H1 (cell line): ENCODE measurements around the gene ARHGAP6. TPM values are rescaled to one million over a fixed set of nuclear protein-coding genes. Genes with fewer than 3 reads are reported as not detected.

Experiments used
- CTCF ChIA-PET: fragments of 300-600 bp; sonication (Branson Sonifier 250); formaldehyde crosslinking; loops from one replicate; lab custom pipeline; 2021; ENCODE audit not compliant: partially characterized antibody; lab: Charles Lee
- POLR2A ChIA-PET: fragments of 300-600 bp; sonication (Branson Sonifier 250); formaldehyde crosslinking; loops from one replicate; lab custom pipeline; 2021; ENCODE audit warnings: inconsistent platforms; ENCODE audit not compliant: partially characterized antibody; lab: Charles Lee
- DNase-seq, 2 experiments: peaks; one replicate each; pipeline versions ENCODE4 v3.0.0 to v3.0.0-alpha.2; 2010 to 2022; ENCODE audit warnings: low spot score in 2 of 2, low read depth in 1 of 2, mixed read lengths in 1 of 2
- FAIRE-seq: peaks from 2 replicates; lab custom pipeline; 2011; peaks lifted over from hg19 to GRCh38; lab: Jason Lieb, UNC
- H2AFZ ChIP-seq: 2 replicates; pipeline ENCODE4 v1.8.1; 2012; ENCODE audit warnings: low read length, inconsistent platforms
- H2AK5ac ChIP-seq: 2 replicates; pipeline ENCODE4 v1.6.1; 2013; ENCODE audit warnings: low read depth, low read length
- H2BK120ac ChIP-seq: replicated peaks from 2 replicates; pipeline ENCODE3; 2013; ENCODE audit warnings: low read depth, low read length, inconsistent platforms
- H2BK12ac ChIP-seq: 2 replicates; pipeline ENCODE4 v1.6.1; 2013; ENCODE audit warnings: low read depth, low read length
- H2BK15ac ChIP-seq: 2 replicates; pipeline ENCODE4 v1.6.1; 2013; ENCODE audit warnings: low read length
- H2BK20ac ChIP-seq: 2 replicates; pipeline ENCODE4 v1.6.1; 2013; ENCODE audit warnings: low read length
- H2BK5ac ChIP-seq: 2 replicates; pipeline ENCODE4 v1.6.1; 2013; ENCODE audit warnings: low read depth, low read length
- H3K14ac ChIP-seq: 2 replicates; pipeline ENCODE4 v1.6.1; 2013; ENCODE audit warnings: inconsistent platforms; ENCODE audit not compliant: insufficient read length
- H3K18ac ChIP-seq: 2 replicates; pipeline ENCODE4 v1.6.1; 2013; ENCODE audit warnings: low read length; ENCODE audit errors: extremely low read depth
- H3K23ac ChIP-seq: 2 replicates; pipeline ENCODE4 v1.6.1; 2013; ENCODE audit warnings: inconsistent platforms; ENCODE audit not compliant: insufficient read length
- H3K23me2 ChIP-seq: 2 replicates; pipeline ENCODE4 v1.6.1; 2013; ENCODE audit warnings: low read depth, low read length
- H3K27ac ChIP-seq: 2 replicates; pipeline ENCODE4 v1.6.1; 2011; ENCODE audit warnings: low read depth, low read length, inconsistent platforms
- H3K27me3 ChIP-seq, 4 experiments: replicated peaks in 1 of 4; 1 replicate in 1 of 4; 2 replicates in 3 of 4; pipeline versions ENCODE4 v1.6.1 to v1.8.1; 2011 to 2013; ENCODE audit warnings: low read length in 3 of 4, mild to moderate bottlenecking in 3 of 4, inconsistent platforms in 2 of 4, mixed read lengths in 2 of 4, moderate library complexity in 1 of 4; ENCODE audit not compliant: control insufficient read depth in 3 of 4, insufficient read depth in 3 of 4; ENCODE audit errors: extremely low read depth in 1 of 4
- H3K36me3 ChIP-seq, 4 experiments: 2 replicates each; pipeline versions ENCODE4 v1.6.1 to v1.8.1; 2011 to 2013; ENCODE audit warnings: mild to moderate bottlenecking in 4 of 4, low read length in 3 of 4, moderate library complexity in 2 of 4, control low read depth in 1 of 4, inconsistent platforms in 1 of 4; ENCODE audit not compliant: insufficient read depth in 4 of 4, control insufficient read depth in 2 of 4
- H3K4ac ChIP-seq: replicated peaks from 2 replicates; pipeline ENCODE3; 2013; ENCODE audit warnings: low read length, low read depth, mixed read lengths, inconsistent platforms; ENCODE audit not compliant: insufficient read length
- H3K4me1 ChIP-seq, 4 experiments: replicated peaks in 1 of 4; 1 replicate in 1 of 4; 2 replicates in 3 of 4; pipeline versions ENCODE4 v1.6.1 to v1.8.1; 2011 to 2013; ENCODE audit warnings: low read length in 3 of 4, inconsistent platforms in 2 of 4, mixed read lengths in 1 of 4; ENCODE audit not compliant: insufficient read depth in 4 of 4, control insufficient read depth in 3 of 4
- H3K4me2 ChIP-seq, 2 experiments: 2 replicates each; pipeline versions ENCODE4 v1.6.1 to v1.8.1; 2011 to 2013; ENCODE audit warnings: low read depth in 2 of 2, low read length in 2 of 2, control low read depth in 1 of 2, inconsistent platforms in 1 of 2, mild to moderate bottlenecking in 1 of 2; ENCODE audit not compliant: insufficient read depth in 1 of 2
- H3K4me3 ChIP-seq, 4 experiments: fragments of 200-600, 300-600 bp in 1 of 4; sonication (generic), shearing (Covaris generic), sonication (Bioruptor Twin) in 1 of 4; 2 replicates each; pipeline versions ENCODE4 v1.5.1 to v1.8.1; 2011 to 2016; ENCODE audit warnings: low read length in 4 of 4, low read depth in 3 of 4, control low read depth in 2 of 4, inconsistent platforms in 2 of 4, mild to moderate bottlenecking in 2 of 4, mixed read lengths in 1 of 4, moderate library complexity in 1 of 4; ENCODE audit not compliant: insufficient read depth in 2 of 4; ENCODE audit errors: extremely low read depth in 1 of 4
- H3K56ac ChIP-seq: replicated peaks from 2 replicates; pipeline ENCODE3; 2013; ENCODE audit warnings: low read depth, mild to moderate bottlenecking, mixed read lengths, low read length, inconsistent platforms; ENCODE audit not compliant: insufficient read length
- H3K79me1 ChIP-seq: 2 replicates; pipeline ENCODE4 v1.6.1; 2013; ENCODE audit warnings: low read depth, low read length, control low read depth
- H3K79me2 ChIP-seq, 2 experiments: 2 replicates each; pipeline versions ENCODE4 v1.6.1 to v1.8.1; 2012 to 2013; ENCODE audit warnings: low read length in 2 of 2, mild to moderate bottlenecking in 2 of 2, inconsistent platforms in 1 of 2; ENCODE audit not compliant: insufficient read depth in 2 of 2, control insufficient read depth in 1 of 2
- H3K9ac ChIP-seq, 4 experiments: replicated peaks in 1 of 4; 1 replicate in 1 of 4; 2 replicates in 3 of 4; pipeline versions ENCODE4 v1.6.1 to v1.8.1; 2011 to 2013; ENCODE audit warnings: low read depth in 3 of 4, low read length in 3 of 4, control low read depth in 2 of 4, mild to moderate bottlenecking in 2 of 4, moderate library complexity in 2 of 4, inconsistent platforms in 1 of 4; ENCODE audit errors: extremely low read depth in 1 of 4
- H3K9me3 ChIP-seq, 2 experiments: 2 replicates each; pipeline versions ENCODE4 v1.6.1 to v1.8.1; 2012 to 2013; ENCODE audit warnings: mild to moderate bottlenecking in 2 of 2, moderate library complexity in 2 of 2, control low read depth in 1 of 2, inconsistent platforms in 1 of 2, low read depth in 1 of 2, low read length in 1 of 2, mixed read lengths in 1 of 2; ENCODE audit not compliant: insufficient read depth in 2 of 2
- H4K20me1 ChIP-seq, 2 experiments: replicated peaks in 1 of 2; 2 replicates each; pipeline versions ENCODE3 to v1.8.1; 2011 to 2013; ENCODE audit warnings: inconsistent platforms in 2 of 2, low read length in 2 of 2, mild to moderate bottlenecking in 1 of 2; ENCODE audit not compliant: insufficient read depth in 2 of 2, control insufficient read depth in 1 of 2
- H4K5ac ChIP-seq: 2 replicates; pipeline ENCODE4 v1.6.1; 2013; ENCODE audit warnings: low read length, low read depth, mixed read lengths, inconsistent platforms; ENCODE audit not compliant: insufficient read length
- H4K8ac ChIP-seq: 2 replicates; pipeline ENCODE4 v1.8.0; 2013; ENCODE audit warnings: mild to moderate bottlenecking, moderate library complexity, low read length, inconsistent platforms; ENCODE audit not compliant: insufficient read depth; ENCODE audit errors: extremely low read depth
- H4K91ac ChIP-seq: replicated peaks from 2 replicates; pipeline ENCODE3; 2013; ENCODE audit warnings: low read length, mixed read lengths, inconsistent platforms; ENCODE audit not compliant: insufficient read length
- CEBPB ChIP-seq: IDR thresholded peaks from 2 replicates; pipeline ENCODE4 v1.6.1; 2012; ENCODE audit warnings: low read depth, low read length
- FOSL1 ChIP-seq: IDR thresholded peaks from 2 replicates; pipeline ENCODE4 v1.6.1; 2011; ENCODE audit warnings: mild to moderate bottlenecking, low read depth, low read length, moderate library complexity; ENCODE audit not compliant: insufficient read depth
- GTF2F1 ChIP-seq: IDR thresholded peaks from 2 replicates; pipeline ENCODE4 v1.6.1; 2012; ENCODE audit warnings: low read depth, low read length, improper control_type of control experiment, borderline replicate concordance
- NRF1 ChIP-seq: IDR thresholded peaks from 2 replicates; pipeline ENCODE4 v1.6.1; 2011; ENCODE audit warnings: mild to moderate bottlenecking, low read depth, low read length, improper control_type of control experiment
- RAD21 ChIP-seq, 2 experiments: IDR thresholded peaks in 1 of 2; conservative IDR thresholded peaks in 1 of 2; 2 replicates each; pipeline ENCODE4 v1.6.1; 2011; ENCODE audit warnings: low read depth in 2 of 2, low read length in 2 of 2, improper control_type of control experiment in 1 of 2, inconsistent platforms in 1 of 2, mild to moderate bottlenecking in 1 of 2, moderate library complexity in 1 of 2
- TCF12 ChIP-seq: IDR thresholded peaks from 2 replicates; pipeline ENCODE4 v1.6.1; 2011; ENCODE audit warnings: low read depth, mild to moderate bottlenecking, low read length
- TEAD4 ChIP-seq: IDR thresholded peaks from 2 replicates; pipeline ENCODE4 v1.6.1; 2012; ENCODE audit warnings: low read depth, low read length, inconsistent platforms, mixed read lengths
- WGBS, 2 experiments: shearing (Covaris generic) in 1 of 2; methylation state at CpG; one replicate each; pipeline versions ENCODE4 v1.1.6 to v1.1.7; 2013 to 2015; ENCODE audit warnings: low lambda C conversion rate in 2 of 2, mixed read lengths in 2 of 2, inconsistent platforms in 1 of 2, low coverage in 1 of 2, missing lambda C conversion rate in 1 of 2; ENCODE audit not compliant: insufficient replicate concordance in 2 of 2, insufficient coverage in 1 of 2, insufficient read length in 1 of 2; ENCODE audit errors: extremely low coverage in 1 of 2, missing lambda C conversion rate in 1 of 2; 5-methylcytosine and 5-hydroxymethylcytosine counted together
- polyA plus RNA-seq, 7 experiments: library from polyadenylated mRNA; depleted of rRNA in 3 of 7; stranded (reverse) in 5 of 7; unstranded in 2 of 7; fragments of >200 nt in 5 of 7; fragments of 200-250 nt in 2 of 7; gene quantifications; 1 replicate in 5 of 7; 2 replicates in 1 of 7; 4 replicates in 1 of 7; pipeline versions ENCODE4 v1.2.1 to v1.2.3, GENCODE V29; 2011 to 2013; ENCODE audit warnings: missing spikeins in 2 of 7, mixed read lengths in 2 of 7
- total RNA-seq: library from RNA; stranded (reverse); fragmentation: NEBNext Ultra II Directional; extraction: Animal tissue kit (Norgen Biotek cat#: 25700); gene quantifications from 2 replicates; pipeline ENCODE4 v1.2.1, GENCODE V29; 2021
- TF ChIP-seq, protein P1 (sequence below), 3 experiments: IDR thresholded peaks; 1 replicate in 2 of 3; 2 replicates in 1 of 3; pipeline versions ENCODE4 v1.5.1 to v1.6.1; 2011; ENCODE audit warnings: low read length in 3 of 3, mild to moderate bottlenecking in 3 of 3, inconsistent platforms in 2 of 3, low read depth in 1 of 3, moderate library complexity in 1 of 3; ENCODE audit not compliant: insufficient read depth in 1 of 3; ENCODE audit errors: control extremely low read depth in 1 of 3

ARHGAP6 gene
- total and polyA plus RNA-seq, 2 of the 8 experiments (the other 6 are each of a cell fraction or from before 2014, with no cell fraction given) = 0.35 to 0.82 TPM

DNA sequence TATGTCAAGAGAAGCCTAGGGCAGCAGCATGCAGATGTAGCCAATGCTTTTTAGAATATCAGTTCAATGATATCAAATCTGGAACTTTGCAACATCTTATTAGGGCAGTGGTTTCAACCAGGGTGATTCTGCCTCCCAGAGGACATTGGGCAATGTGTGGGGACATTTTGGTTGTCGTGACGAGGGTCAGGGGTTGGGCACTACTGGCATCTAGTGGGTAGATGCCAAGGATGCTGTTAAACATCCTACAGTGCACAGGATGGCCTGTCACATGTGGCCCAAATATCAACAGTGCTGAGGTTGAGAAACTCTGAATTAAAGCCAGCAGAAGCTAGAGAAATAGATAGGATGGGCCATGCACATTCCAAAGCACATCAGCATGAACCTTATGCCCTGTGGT is 220.2 kb downstream of the ARHGAP6 start:
- ChIA-PET CTCF (no interaction called here), POLR2A (no interaction called here)
- no peak for FAIRE-seq
- Histone ChIP-seq H3K18ac (no peak overlapping the region), H2BK5ac (no peak overlapping the region), H3K27ac (no peak overlapping the region), H2BK120ac (no peak overlapping the region), H2BK12ac (no peak overlapping the region), H3K4me3 (no peak overlapping the region), H3K79me2 (no peaks in the 10 kb centered on the region), H4K5ac (no peak overlapping the region), H2AK5ac (no peak overlapping the region), H3K27me3 (no peaks in the 10 kb centered on the region), H3K56ac (no peak overlapping the region), H3K36me3 (no peaks in the 10 kb centered on the region), H3K14ac (no peak overlapping the region), H3K4me2 (no peak overlapping the region), H3K9me3 (no peaks in the 10 kb centered on the region), H2BK15ac (no peak overlapping the region), H2AFZ (no peak overlapping the region), H4K8ac (no peak overlapping the region), H3K23me2 (no peaks in the 10 kb centered on the region), H3K4me1 (no peaks in the 10 kb centered on the region), H4K20me1 (no peaks in the 10 kb centered on the region), H3K4ac (no peak overlapping the region), H3K23ac (no peak overlapping the region), H4K91ac (no peak overlapping the region), H2BK20ac (no peak overlapping the region), H3K79me1 (no peaks in the 10 kb centered on the region), H3K9ac (no peak overlapping the region)
- DNase-seq = no peak
- WGBS, 2 experiments = 81% methylated on average over 2 of the region's 2 CpGs; no CpG with 5 or more reads in 1 of the 2 experiments
- TF ChIP-seq GTF2F1 = no peak
- TF ChIP-seq RAD21 (IDR thresholded peaks at IDR 0.05 in 1 of 2, conservative IDR thresholded peaks at IDR 0.05 in 1 of 2; ENCODE audit: low read depth in 2 of 2, low read length in 2 of 2) = peak in 1 of 2 experiments; percentile 14; a peak in 1 of 4 replicates
- TF ChIP-seq NRF1 = no peak
- no peak for TF ChIP-seq FOSL1
- no peak for TF ChIP-seq TEAD4
- no peak for TF ChIP-seq CEBPB
- TF ChIP-seq TCF12 = no peak
- TF ChIP-seq, protein P1, sequence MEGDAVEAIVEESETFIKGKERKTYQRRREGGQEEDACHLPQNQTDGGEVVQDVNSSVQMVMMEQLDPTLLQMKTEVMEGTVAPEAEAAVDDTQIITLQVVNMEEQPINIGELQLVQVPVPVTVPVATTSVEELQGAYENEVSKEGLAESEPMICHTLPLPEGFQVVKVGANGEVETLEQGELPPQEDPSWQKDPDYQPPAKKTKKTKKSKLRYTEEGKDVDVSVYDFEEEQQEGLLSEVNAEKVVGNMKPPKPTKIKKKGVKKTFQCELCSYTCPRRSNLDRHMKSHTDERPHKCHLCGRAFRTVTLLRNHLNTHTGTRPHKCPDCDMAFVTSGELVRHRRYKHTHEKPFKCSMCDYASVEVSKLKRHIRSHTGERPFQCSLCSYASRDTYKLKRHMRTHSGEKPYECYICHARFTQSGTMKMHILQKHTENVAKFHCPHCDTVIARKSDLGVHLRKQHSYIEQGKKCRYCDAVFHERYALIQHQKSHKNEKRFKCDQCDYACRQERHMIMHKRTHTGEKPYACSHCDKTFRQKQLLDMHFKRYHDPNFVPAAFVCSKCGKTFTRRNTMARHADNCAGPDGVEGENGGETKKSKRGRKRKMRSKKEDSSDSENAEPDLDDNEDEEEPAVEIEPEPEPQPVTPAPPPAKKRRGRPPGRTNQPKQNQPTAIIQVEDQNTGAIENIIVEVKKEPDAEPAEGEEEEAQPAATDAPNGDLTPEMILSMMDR (IDR thresholded peaks at IDR 0.05; ENCODE audit: control extremely low read depth in 1 of 3, insufficient read depth in 1 of 3, low read depth in 1 of 3, low read length in 3 of 3) = peak in 1 of 3 experiments; percentile 17; a peak in 1 of 4 replicates
